IMR-90 (cell line): ENCODE measurements around the gene MAP1LC3B.

Experiments used
- BHLHE40 ChIP-seq: fragments of 150-350 bp; IDR thresholded peaks from 2 replicates; pipeline ENCODE4 v1.6.1; 2016; ENCODE audit warnings: mild to moderate bottlenecking, low read depth, low read length
- CEBPB ChIP-seq: IDR thresholded peaks from 2 replicates; pipeline ENCODE4 v1.6.1; 2012; ENCODE audit warnings: low read depth, low read length, improper control_type of control experiment
- FOS ChIP-seq: fragments of 150-350 bp; IDR thresholded peaks from 2 replicates; pipeline ENCODE4 v1.6.1; 2016; ENCODE audit warnings: low read depth, low read length
- MAFK ChIP-seq: IDR thresholded peaks from 2 replicates; pipeline ENCODE4 v1.6.1; 2012; ENCODE audit warnings: low read depth, low read length, improper control_type of control experiment
- MAZ ChIP-seq: IDR thresholded peaks from 2 replicates; pipeline ENCODE4 v1.6.1; 2012; ENCODE audit warnings: low read depth, mild to moderate bottlenecking, low read length, improper control_type of control experiment, moderate library complexity, borderline replicate concordance
- MXI1 ChIP-seq: IDR thresholded peaks from 2 replicates; pipeline ENCODE4 v1.6.1; 2012; ENCODE audit warnings: low read depth, mild to moderate bottlenecking, low read length, moderate library complexity, borderline replicate concordance
- NFE2L2 ChIP-seq: fragments of 150-350 bp; IDR thresholded peaks from 2 replicates; pipeline ENCODE4 v1.6.1; 2016; ENCODE audit warnings: low read depth, mild to moderate bottlenecking, low read length
- POLR2A ChIP-seq: IDR thresholded peaks from 2 replicates; pipeline ENCODE4 v1.6.1; 2012; ENCODE audit warnings: mild to moderate bottlenecking, low read depth, low read length
- RAD21 ChIP-seq: IDR thresholded peaks from 2 replicates; pipeline ENCODE4 v1.6.1; 2012; ENCODE audit warnings: low read length, improper control_type of control experiment
- RCOR1 ChIP-seq: IDR thresholded peaks from 2 replicates; pipeline ENCODE4 v1.6.1; 2012; ENCODE audit warnings: mild to moderate bottlenecking, low read length, improper control_type of control experiment; ENCODE audit not compliant: insufficient replicate concordance
- RFX5 ChIP-seq: IDR thresholded peaks from 2 replicates; pipeline ENCODE4 v1.8.0; 2012; ENCODE audit warnings: low read depth, mild to moderate bottlenecking, low read length, moderate library complexity
- SMC3 ChIP-seq: fragments of 150-350 bp; IDR thresholded peaks from 2 replicates; pipeline ENCODE4 v1.6.1; 2016; ENCODE audit warnings: low read depth, mild to moderate bottlenecking, antibody characterized with exemption, low read length, moderate library complexity
- TF ChIP-seq, protein P1 (sequence below): conservative IDR thresholded peaks from 2 replicates; pipeline ENCODE4 v1.5.1; 2012; ENCODE audit warnings: mild to moderate bottlenecking, low read depth, low read length, improper control_type of control experiment
- TF ChIP-seq, protein P2 (sequence below): fragments of 150-350 bp; IDR thresholded peaks from 2 replicates; pipeline ENCODE4 v1.6.1; 2017; ENCODE audit warnings: mild to moderate bottlenecking, antibody characterized with exemption, low read length, low read depth

DNA sequence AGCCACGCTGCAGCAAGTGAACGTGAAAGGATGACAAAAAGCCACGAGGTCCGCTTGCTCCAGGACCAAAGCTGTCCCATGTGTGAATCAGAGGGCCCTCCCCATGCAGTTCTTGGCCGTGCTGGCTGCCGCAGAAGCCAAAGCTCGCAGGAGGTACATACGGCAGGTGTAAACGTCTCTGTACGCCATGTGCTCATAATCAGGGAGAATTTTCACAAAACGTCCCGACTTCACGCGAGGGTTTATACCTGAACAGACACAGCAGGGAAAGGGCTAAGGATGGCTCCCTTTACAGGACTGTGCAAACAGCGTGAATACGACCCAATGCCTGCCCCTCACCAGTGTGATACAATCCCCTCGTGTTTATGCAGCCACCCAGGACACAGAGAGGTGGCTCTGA lies 33.9 kb upstream of the MAP1LC3B start:
- TF ChIP-seq, protein P1, sequence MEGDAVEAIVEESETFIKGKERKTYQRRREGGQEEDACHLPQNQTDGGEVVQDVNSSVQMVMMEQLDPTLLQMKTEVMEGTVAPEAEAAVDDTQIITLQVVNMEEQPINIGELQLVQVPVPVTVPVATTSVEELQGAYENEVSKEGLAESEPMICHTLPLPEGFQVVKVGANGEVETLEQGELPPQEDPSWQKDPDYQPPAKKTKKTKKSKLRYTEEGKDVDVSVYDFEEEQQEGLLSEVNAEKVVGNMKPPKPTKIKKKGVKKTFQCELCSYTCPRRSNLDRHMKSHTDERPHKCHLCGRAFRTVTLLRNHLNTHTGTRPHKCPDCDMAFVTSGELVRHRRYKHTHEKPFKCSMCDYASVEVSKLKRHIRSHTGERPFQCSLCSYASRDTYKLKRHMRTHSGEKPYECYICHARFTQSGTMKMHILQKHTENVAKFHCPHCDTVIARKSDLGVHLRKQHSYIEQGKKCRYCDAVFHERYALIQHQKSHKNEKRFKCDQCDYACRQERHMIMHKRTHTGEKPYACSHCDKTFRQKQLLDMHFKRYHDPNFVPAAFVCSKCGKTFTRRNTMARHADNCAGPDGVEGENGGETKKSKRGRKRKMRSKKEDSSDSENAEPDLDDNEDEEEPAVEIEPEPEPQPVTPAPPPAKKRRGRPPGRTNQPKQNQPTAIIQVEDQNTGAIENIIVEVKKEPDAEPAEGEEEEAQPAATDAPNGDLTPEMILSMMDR, result no peak
- TF ChIP-seq POLR2A, result no peak
- TF ChIP-seq MXI1, result no peak
- TF ChIP-seq BHLHE40, result no peak
- TF ChIP-seq, protein P2, sequence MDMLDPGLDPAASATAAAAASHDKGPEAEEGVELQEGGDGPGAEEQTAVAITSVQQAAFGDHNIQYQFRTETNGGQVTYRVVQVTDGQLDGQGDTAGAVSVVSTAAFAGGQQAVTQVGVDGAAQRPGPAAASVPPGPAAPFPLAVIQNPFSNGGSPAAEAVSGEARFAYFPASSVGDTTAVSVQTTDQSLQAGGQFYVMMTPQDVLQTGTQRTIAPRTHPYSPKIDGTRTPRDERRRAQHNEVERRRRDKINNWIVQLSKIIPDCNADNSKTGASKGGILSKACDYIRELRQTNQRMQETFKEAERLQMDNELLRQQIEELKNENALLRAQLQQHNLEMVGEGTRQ, result no peak
- no peak for TF ChIP-seq MAZ
- no peak for TF ChIP-seq RFX5
- no peak for TF ChIP-seq MAFK
- TF ChIP-seq RCOR1, result no peak
- TF ChIP-seq FOS, result no peak
- no peak for TF ChIP-seq RAD21
- TF ChIP-seq NFE2L2, result no peak
- no peak for TF ChIP-seq SMC3
- TF ChIP-seq CEBPB, result no peak
